ENCODE measurements around the gene CSTF1.
A peak's percentile ranks its signal among the peaks of the same experiment; 100 is the strongest.
"Not testable (repeated sequence)": the region's sequence is repeated elsewhere in the genome, so short reads cannot be mapped to it uniquely, and the experiment has no call there.

CSTF1 gene

DNA sequence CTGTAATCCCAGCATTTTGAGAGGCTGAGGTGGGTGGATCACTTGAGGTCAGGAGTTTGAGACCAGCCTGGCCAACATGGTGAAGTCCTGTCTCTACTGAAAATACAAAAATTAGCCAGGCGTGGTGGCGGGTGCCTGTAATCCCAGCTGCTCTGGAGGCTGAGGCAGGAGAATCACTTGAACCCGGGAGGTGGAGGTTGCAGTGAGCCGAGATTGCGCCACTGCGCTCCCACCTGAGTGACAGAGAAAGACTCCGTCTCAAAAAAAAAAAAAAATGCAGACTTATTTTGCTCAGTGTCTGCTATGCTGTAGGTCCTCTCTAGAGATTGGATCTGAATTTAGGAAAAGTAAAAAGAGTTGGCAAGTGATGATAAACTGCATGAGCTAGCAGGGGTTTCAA, 18.8 kb downstream of the CSTF1 start:
- DNase-seq, result not testable (repeated sequence)

DNA sequence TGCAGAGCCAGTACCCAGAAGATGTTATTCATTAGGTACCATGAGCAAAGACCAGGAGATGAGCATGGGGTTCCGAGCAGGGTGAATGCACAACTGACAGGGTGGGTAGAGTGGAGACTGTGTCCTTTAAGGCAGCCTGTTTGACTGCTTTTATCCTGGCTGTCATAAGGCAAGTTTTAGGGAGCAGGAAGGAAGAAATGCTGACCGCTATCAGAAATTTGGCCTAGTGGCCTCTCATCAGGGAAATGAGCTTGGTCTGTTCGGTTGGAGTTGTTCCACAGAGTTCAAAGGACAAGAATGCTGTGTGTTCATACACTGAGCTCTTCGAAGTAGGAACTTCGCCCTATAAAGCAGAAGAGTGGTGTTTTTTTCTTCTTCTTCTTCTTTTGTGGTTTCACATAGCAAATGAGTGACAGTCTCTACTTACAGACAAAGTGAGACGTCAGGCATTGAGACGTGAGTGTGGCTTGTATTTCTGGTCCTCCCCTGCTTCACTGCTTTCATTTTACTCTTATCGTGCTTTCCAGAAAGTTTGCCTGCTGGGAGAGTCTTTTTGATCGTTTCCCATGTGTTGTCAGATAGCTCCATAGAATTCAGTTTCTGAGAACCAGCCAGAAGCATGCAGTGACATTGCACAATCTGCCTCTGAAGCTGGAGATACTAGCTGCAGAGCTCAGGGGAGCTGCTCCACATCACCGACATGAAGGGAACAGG, 19.5 kb downstream of the CSTF1 start, which contains the start of gene CASS4:
Gene CASS4, plus strand, starts transcription at position 502 of the 714 bp plus-strand sequence. Its CDS starts 199 bp downstream, at position 701.
- no peak for DNase-seq

DNA sequence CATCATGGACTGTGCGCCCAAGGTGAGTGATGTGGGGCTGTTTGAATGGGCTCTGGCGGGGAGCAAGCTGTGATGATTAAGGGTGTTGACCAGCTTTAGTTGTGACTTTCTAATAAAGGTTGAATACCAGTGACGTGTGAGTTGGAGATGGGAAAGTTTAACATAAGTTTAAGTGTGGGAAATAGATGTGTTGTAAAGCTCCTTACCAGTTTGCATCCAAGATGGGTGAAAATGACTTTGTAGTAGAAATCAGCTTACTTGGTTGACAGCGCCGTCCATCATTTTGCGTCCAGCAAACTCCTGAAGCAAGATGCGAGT, 20.0 kb downstream of the CSTF1 start:
- no peak for DNase-seq

DNA sequence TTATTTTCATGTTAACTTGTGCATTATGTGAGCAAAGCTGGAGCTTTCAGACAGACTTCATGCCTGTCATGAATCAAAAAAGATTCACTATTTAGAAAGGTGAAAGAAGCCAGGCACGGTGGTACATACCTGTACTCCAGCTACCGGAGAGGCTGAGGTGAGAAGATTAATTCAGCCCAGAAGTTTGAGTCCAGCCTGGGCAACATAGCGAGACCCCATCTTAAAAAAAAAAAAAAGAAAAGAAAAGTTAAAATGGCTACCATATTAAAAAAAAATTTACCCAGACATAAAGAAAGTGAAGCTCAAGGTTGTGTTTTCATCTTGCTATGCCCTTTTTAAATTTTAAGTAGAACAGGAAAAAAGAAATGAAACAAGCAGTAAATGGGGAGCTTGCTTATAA, 20.5 kb downstream of the CSTF1 start:
- DNase-seq, result no peak

DNA sequence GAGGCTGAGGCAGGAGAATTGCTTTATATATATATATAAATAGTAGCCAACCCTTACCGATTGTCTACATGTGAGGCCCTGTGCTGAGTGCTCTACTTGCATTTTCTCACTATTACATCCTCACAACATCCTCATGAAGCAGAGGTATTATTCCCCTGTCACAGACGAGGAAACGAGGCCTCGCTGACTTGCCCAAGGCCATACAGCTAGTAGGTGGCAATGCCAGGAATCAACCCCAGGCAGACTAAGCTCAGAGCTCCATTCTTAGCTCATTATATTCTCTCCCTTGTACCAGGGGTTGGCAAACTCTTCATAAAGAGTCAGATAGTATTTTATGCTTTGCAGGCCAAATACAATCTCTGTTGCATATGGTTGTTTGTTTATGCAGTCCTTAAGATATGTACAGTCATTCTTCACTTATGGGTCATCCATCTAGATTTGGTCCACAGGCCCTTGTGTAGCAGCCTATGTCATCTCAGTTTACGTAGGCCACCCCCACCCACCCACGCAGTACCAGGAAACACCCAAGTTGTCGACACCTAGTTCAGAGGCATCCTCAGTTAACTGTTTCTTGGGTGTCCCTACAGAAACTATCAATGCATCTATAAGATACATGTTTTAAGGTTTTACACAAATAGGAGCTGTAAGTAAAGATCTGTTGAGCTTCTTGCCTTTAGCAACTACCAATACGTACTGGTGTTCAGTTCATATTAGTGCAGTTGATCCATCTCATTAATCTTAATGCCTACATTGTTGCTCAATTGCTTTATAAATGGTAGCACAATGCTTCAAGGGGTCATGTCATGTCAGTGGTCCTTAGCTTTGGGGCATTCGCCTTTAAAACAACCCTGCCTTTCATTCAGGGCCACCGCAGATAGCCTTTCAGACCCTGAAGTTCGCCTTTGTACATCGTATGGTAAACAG, 22.7 kb downstream of the CSTF1 start:
- DNase-seq, result peak; percentile 61 to 66

DNA sequence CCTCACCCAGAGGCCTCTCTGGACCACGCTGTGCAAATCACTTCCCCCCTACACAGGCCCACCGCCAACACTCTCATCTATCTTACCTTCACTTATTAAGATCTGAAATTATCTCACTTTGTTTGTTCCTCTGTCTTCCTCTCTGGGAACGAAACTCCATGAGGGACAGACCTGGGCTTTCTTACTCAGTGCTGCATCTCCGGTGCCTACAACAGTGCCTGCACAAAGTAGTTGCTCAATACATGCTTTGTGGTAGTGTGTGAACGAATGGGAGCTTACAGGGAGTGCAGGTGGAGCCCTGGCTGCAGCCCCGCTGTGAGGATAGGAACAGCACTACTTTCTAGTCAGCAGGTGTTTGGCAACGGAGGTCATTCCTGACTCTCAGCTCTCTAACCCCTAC, 25.0 kb downstream of the CSTF1 start:
- DNase-seq, result no peak

DNA sequence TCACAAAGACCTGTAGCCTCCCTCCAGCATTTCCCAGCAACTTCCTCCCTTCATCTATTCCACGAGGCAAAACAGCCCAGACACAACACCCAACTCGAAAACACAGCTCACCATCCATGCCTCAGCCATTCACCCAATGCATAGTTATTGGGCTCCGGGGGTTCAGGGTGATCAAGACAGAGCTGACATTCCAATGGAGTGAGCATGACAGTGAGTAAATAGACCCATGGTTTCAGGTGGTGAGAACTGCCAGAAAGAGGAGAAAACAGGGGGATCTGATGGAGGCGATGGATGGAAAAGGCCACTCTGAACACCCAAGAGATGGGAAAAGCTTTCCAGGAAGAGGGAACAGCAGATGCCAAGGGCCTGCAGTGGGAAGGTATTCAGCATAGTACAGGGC, 25.5 kb downstream of the CSTF1 start:
- DNase-seq, result no peak

DNA sequence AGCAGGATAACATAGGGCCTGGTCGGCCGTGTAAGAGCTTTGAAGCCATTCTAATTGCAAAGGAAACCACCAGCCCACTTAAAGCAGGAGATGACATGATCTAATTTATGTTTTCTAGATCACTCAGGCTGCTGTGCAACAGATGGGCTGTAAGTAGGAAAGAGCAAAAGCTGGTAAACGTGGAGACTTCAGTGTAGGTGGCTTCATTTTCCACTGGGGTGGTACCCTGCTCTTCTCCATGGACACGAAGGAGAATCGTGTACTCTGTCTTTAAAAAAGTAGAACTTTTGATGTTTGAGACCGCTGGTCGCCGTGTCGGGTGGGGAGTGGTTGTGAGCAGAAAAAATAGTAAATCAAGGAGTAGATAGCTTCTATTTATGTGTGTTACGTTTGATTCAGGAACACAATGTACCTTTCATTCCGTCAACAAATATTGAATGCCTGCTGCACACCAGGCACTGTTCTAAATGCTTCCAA, 26.0 kb downstream of the CSTF1 start:
- no peak for DNase-seq

DNA sequence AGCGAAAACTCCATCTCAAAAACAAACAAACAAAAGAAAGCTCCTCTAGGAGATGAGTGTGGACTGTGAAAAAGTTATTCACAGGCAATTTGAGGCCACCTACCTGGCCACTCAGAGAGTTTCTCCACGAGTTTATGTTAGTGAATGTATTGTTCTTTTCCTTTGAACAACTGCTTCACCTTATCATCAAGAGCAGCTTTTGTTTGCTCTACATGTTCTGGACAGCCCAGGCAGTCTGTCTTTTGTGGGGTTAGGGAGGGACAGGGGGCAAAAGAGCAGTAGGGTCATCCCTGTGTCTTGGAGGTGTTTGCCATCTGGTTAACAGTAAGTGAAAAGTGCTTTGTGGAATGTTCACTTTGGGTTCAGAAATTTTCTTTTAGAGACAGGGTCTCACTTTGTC, 27.6 kb downstream of the CSTF1 start:
- no peak for DNase-seq

DNA sequence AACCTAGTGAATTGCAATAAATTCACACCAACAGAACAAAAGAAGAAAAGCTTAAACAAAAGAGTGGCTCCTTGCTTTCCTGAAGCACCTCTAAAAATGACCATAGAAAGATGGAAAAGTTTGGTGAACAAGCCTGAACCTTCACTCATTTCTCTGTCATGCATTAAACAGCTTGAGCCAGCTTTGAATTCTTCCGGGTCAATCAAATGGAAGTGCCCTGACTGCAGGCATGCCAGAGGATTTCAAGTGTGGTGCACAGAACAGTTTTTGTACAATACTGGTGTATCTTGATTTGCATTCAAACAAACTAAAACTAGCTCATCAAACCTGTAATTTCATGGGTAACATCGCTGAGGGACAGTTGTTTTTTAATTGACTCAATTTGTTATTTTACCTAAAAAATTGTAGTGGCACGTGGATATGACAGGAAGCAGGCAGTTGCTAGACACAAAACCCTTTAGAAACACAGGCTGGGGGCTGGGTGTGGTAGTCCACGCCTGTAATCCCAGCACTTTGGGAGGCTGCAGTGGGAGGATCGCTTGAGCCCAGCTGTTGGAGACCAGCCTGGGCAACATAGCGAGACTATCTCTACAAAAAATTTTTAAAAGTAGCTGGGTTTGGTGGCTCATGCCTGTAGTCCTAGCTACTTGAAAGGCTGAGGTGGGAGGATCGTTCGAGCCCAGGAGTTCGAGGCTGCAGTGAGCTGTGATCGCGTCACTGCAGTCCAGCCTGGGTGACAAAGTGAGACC, 28.7 kb downstream of the CSTF1 start:
- no peak for DNase-seq

DNA sequence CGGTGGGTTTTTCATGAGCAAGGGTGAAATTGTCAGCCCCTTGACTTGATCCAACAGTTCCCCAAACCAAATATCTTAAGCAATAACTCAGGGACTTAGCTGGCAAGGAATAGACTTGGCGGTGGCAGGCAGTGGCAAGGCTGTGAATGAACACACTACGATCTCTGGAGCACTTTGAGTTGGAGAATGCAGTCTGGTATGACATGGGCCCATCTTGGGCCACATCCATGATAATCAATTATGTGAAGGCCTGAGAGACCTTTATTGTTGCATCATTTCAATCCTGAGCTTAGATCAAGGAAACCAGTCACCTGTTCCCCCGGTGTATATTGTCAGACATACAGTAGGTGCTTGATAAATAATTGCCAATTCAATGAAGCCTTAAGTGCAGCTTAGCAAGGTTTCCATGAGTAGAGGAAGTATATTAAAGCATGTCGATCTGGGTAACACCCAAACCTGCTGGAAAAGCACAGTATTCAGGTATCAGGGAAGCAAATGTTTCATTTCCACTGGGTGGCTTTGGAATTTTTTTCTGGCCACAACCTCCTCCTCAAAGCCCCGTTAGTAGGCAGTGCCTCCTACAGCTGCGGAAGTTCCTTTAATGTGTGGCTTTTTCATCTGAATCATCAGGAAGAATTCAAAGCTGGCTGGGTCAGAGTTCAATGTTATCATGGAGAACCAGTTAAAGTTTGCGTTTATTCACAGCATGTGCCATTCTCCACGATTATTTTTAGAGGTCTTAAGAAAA, 29.8 kb downstream of the CSTF1 start:
- no peak for DNase-seq

DNA sequence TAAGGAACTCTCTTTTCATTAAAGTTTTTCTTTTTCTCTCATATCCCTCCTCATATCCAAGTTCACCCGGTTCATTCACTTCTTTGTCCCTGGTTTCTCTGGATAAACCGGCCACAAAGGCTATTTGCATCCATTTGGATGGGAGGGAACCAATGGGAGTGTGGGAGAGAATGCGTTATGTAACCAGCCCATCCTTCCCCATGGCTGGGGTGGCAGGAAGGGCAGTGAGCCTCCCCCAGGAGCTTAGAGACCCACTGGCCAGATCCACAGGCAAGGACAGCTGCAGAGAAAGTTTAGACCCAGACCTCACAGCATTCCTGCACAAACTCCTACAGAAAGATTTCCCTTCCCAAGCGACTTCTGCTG, 30.4 kb downstream of the CSTF1 start:
- no peak for DNase-seq

DNA sequence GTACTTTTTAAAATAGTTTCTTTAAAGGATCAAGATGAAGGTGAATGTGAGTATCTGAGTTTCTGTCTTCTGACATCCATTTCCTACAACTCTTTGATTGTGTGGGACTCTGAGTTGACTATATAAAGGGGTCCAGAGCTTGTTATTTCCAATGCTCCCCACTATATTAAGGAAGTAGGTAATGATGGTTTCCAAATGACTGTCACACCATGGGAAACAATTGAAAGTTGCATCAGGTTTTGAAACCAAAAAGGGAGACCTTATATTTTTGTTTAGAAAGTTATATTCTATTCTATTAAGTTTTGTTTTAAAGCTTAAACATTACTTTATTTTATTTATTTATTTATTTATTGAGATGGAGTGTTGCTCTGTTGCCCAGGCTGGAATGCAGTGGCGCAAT, 30.8 kb downstream of the CSTF1 start:
- DNase-seq, result no peak

DNA sequence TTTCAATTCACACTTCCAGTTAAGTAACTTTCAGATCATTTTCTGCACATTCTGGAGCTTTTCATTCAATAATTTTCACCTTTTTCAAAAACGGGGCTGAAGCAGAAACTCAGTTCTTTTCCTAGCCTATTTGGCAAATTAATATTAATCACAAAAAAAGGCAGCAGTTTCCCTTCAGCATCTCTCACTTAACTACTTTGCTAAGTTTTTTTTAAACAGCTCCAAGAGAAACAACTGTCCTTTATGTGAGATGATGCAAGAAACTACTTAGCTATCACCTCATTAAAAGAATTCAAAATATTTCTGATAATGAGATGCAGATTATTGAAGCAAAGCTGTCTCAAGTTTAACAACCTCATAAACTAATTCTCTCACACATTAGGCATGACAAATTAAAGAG, 31.4 kb downstream of the CSTF1 start:
- DNase-seq, result no peak

DNA sequence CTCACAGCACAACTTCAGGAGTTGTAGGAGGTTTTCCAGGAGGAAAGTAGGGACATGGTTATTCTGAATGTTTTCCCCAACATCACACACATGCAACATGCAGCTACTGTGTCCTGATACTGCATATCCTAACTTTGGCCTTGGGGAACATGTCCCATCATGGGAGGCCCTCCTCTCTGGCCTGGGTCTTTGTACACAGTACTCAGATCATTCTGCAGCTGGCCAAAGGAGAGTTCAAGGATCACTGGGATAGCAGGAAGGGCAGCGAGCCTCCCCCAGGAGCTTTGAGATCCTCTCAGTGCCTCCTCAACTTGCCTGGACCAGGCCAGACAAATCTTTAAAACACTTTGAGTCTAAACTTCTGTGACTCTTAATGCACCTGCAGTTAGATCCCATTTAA, 32.5 kb downstream of the CSTF1 start:
- DNase-seq, result no peak

DNA sequence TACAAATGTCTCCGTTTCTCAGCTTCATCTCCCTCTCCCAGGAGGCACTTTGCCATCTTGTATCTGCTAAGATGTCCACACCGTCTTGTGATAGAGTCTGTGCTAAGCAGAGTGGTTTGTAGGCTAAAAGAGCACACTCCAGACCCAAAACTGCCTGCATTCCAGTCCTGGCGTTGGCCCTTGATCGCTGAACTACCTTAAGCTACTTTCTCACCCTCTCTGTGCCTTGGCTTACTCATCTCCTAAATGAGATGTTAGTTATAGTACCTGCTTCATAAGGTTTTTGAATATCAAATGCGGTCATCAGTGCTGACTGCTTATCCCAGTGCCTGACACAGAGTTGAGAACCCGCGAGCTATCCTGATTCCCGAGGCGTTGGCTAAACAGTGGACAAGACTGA, 33.6 kb downstream of the CSTF1 start:
- DNase-seq, result no peak

DNA sequence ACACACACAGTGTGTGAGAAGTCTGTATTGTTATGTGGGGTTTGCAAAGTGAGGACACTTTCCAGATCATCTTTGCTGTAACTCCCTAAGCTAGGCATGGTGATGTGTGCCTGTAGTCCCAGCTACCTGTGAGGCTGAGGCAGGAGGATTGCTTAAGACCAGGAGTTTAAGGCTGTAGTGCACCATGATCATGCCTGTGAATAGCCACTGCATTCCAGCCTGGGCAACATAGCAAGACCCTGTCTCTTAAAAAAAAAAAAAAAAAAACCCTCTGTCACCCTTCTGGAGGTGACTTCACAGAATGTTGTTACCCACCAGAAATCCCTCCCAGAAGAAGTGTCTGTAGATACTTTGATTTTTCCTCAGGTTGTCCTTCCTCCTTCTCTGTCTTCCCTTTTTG, 34.5 kb downstream of the CSTF1 start:
- no peak for DNase-seq

DNA sequence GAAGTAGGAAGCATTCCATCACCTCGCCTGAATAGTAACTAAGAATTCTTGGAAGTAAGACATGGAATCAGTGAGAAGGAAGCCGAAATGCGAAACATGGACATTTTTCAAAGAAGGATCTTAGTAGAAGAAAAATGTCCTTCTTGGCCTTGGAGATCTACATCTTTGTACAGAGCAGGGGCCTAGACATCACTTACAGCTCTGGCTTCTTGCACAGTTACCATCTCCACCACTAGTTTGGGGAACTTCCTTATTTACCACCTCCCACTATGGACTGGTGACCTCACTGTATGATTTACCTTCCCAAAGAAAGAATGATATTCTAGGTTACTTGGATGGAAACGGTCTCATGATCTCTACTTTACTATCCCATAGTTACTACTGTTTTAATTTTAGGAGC, 35.4 kb downstream of the CSTF1 start:
- no peak for DNase-seq

DNA sequence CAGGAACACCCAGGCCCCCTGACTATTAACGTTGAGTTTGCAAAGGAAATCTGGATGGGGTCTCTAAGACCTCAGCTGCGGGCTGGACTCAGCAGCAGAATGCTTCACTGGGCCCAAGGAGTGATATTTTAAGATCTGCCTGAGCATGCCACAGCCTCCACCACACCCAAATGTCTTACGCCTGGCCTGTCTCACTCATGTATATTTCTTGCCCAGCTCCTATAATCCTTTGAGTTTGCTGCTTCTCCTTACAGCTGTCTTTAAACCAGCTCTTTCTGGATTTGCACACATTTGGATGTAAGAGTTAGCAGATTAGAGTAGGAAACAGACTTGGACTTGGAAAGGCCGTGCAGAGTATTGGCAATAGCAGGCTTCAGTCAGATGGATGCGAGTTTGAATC, 36.0 kb downstream of the CSTF1 start:
- DNase-seq, result no peak

DNA sequence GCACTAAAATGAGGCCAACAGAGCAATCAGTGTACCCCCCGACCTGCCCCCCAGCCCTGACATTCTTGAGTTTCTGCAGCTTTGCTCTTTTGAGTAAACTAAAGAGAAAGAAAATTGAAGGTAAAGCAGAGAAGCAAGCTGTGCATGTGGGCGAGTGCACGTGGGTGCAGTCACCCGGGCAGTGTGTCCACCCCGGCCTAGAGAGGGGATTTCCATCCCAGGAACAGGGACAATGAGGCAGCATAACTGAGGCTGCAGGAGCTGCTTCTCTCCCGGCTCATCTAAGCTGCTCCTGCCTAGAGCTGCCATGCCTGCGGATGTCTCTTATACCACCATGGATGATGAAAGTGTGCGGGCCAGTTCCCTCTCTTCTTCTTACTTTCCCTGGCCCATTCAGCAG, 36.4 kb downstream of the CSTF1 start:
- DNase-seq, result no peak

DNA sequence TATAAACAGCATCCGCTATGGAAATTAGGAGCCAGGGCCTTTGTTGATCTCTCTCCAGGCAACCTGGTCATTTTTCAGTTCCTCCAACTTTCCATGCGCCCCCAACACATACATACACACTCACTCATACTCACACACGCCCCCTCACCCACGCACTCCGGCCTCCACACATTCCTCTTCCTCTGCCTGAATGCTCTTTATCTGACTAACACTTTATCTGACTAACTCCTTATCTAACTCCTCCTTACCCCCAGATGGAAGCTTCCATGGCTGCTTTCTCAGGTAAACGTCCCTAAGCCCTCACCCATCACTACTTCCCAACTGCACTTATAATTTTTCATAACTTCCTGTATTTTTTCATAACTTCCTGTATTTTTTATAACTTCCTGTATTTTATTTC, 37.1 kb downstream of the CSTF1 start:
- DNase-seq, result peak; percentile 62 to 70

DNA sequence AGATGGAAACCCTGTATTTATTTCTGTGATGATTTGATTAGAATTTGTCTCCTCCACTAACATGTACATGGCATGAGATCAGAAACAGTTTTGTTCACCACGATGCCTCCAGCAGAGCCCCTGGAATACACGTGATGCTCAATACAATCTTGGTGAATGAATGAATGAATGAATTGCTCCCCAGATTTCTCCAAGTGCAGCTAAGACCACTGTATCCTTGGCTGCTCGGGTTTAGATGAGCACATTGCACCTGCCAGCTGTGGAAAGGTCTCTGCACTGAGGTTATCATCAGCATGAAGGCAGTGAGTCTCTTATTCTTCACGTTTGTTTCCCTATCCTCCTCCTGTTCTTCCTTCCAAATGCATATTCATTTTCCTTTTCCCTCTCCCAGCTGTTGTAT, 37.5 kb downstream of the CSTF1 start:
- no peak for DNase-seq

DNA sequence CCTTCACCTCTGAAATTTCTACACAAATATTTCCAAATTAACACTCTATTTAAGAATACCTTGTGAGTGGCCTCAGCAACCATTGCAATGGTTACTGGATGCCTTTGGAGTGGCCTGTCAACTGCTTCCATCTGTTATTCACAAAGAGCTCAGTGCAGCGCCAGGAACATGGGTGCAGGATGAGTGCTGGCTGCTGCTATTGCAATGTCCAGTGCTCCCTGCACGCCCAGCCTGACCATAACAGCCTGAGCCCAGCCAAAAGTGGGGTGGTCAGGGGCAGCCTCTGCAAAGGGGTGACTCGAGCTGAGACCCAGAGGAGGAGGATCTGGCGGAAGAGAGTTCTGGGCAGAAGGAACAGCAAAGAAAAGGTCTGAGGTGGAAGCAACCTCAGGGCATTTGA, 38.0 kb downstream of the CSTF1 start:
- DNase-seq, result no peak
